HG02840 (cell line): ENCODE data around the gene CDX1.

Source experiments
- ATAC-seq: cut with Tn5 transposase; IDR thresholded peaks from one replicate; pipeline ENCODE4 v1.9.1; 2021; ENCODE audit warnings: mild to moderate bottlenecking, moderate library complexity, moderate number of reproducible peaks; ENCODE audit not compliant: unreplicated experiment, low FRiP score

CDX1 gene

GRCh38 chr5:150160448-150161081, 6.0 kb upstream of the CDX1 start:
- no peak for ATAC-seq

DNA sequence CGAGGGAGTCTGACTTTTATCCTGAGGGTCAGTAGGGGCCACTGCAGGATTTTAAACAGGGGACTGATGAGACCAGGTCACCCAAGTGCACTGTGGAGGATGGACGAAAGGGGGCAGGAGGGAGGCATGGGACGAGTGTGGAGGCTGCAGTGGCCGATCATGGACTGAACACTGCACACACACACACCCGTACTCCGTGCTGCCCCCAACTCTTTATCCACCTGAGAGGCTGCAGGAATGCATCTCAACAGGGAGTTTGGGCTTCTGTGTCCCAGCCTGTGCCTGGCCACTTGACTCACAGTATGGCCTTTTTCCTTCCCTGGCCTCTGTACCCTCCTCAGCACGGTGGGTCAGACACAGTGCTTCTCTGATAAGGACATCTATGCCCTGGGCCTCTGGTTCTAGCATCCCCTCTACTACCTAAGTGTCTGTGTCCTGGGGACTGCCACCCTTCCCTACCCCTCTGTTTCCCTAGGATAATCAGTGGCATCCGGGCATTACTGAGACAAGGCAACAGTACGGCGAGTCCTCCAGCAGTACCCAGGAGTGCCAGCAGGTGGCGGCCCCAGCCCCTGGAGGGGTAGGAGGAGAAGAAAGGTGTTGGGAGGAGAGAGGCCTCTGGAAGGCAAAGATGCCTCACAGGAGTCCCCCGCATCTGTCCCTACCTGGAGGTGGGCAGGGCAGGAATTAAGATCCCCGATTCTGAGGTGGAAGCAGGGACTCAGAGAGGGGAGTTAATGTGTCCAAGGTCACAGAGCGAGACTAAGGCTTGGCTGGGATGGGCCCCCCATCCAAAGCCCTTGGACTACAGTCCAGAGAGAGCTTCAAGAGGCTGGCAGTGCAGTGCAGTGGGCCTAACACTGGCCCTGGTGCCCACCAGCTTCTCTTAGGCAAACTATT, 5.1 kb upstream of the CDX1 start:
- no peak for ATAC-seq

GRCh38 chr5:150162142-150162513, 4.5 kb upstream of the CDX1 start:
- ATAC-seq, result no peak

GRCh38 chr5:150163035-150163434, 3.5 kb upstream of the CDX1 start:
- ATAC-seq, result no peak

- ATAC-seq, result no peak
Measured at GRCh38 chr5:150163547-150164059, 3.0 kb upstream of the CDX1 start.

DNA sequence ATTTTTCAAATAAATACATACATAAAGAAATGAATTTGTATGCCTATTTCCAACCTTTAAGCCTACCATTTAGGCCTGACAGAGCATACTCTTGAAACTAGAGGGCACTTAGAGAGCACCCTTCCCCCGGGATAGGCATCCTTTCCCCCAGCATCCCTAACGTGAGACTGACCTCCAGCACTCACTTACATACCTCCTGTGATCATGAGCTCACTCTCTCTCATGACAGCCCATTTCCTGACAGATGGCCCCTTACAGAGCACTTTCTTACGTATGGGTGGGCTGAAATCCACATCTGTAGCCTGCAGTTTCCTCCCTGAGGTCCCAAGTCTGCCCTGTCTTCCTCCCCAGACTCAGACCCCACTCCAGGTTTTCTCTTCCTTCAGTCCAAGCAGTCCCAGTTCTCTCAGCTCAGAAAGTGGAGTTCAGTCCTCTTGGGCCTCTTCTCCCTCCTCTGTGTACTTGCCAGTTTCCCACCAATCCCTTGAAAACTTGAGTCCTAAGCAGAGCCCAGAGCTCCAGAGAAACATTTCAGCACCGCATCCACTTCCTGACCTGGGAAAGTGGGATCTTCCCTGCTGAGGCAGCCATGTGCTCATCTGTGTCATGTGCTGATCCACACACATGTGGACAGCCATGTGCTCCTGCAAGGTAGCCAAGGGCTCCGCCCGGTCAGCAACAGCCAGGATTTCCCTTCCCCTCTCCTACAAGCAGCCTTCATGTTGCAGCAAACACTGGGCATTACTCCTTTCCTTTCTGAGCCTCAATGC, 2.2 kb upstream of the CDX1 start:
- no peak for ATAC-seq

GRCh38 chr5:150166037-150166649, 435 bp upstream of the CDX1 start:
- ATAC-seq, result no peak

DNA sequence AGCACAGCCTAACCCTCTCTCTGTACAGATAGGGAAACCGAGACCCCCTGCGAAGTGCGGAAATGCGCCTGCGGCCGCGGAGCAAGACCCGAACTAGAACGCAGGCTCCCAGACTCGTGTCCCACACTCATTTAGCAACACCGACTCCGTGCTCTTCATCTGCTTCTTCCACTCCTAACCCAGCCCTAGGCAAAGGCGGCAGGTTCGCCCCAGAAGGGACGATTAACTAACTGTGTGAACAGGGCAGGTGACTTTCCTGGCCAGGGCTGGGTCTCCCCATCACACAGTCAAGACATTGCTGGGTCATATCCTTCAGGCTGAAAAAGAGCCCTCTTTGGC, 903 bp downstream of the CDX1 start:
- ATAC-seq, result no peak

GRCh38 chr5:150167908-150168307, 1.3 kb downstream of the CDX1 start:
- ATAC-seq, result no peak

- no peak for ATAC-seq
Measured at GRCh38 chr5:150168864-150169263, 2.3 kb downstream of the CDX1 start.

DNA sequence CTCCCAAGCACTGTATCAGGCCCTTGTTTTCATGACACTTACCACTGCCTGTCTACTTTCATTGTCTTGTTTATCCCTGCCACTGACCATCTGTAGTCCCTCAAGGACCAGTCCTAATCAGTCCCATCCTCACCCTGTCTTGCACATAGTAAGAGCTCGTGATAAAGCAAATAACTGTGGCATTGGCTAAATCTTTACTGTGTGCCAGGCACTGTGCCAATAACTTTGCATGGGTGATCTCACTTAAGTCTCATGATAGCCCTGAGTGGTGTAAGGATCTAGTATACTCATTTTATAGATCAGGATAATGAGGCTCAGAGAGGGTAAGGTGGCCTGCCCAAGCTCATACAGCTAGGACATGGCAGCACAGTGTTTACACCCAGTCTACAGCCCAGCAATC, 5.6 kb downstream of the CDX1 start:
- ATAC-seq, result no peak

GRCh38 chr5:150172556-150172955, 6.0 kb downstream of the CDX1 start:
- no peak for ATAC-seq

DNA sequence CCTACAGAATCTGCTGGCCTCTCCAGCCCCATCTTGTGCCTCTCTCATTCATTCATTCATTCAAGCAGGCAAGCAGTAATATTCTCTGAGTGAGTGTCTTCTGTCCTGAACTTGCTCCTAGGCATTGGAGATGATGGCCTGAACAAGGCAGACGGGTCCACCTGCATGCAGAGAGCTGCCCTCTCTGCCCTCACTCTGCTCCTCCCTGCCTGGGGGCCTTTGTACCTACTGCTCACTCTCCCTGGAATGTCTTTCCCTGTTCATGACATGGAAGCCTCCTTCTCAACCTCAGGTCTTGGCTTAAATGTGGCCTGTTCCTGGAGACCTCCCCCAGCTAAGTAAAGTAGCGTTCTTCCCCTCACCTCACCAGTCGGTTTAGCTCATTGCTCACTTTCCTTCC, 6.6 kb downstream of the CDX1 start:
- ATAC-seq, result no peak

- ATAC-seq, result no peak
Measured at GRCh38 chr5:150174285-150174684, 7.7 kb downstream of the CDX1 start.

GRCh38 chr5:150175076-150175475, 8.5 kb downstream of the CDX1 start:
- no peak for ATAC-seq

GRCh38 chr5:150175536-150175935, 9.0 kb downstream of the CDX1 start:
- no peak for ATAC-seq

DNA sequence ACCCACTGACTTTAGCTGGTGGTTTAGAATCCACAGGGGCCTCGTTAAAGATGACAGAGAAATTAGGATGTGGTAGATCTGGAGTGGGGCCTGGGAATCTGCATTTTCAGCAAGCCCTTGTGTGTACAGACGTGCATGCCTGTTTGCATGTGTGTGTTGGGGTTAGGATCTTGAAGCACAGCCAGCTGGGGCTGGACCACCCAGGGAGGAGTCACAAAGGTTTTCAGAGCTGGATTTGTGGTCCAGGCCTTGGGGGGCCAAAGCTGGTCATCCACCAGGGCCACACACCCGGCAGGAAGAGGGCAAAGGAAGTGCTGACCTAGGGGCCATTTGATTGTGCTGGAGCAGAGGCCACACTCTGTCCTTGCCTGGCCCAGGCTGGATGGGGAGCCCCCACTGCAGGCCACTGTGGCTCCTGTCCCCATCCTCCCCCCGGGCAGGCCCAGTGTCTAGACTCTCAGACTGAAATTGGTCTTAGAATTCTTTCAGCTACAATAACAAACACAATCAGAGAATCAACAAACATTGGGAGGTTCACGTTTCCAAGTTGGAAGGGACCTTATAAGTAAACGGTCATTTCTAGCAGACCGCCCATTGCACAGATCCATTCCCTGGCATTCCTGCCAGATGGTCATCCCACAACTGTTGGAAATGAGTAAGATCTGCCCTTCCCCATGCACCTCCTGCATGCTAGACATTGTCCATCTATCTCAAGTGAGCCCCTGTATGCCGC, 10.3 kb downstream of the CDX1 start:
- ATAC-seq, result no peak

- ATAC-seq, result no peak
Measured at GRCh38 chr5:150177721-150178120, 11.1 kb downstream of the CDX1 start.

GRCh38 chr5:150178262-150178661, 11.7 kb downstream of the CDX1 start:
- ATAC-seq, result no peak

GRCh38 chr5:150179019-150179620, 12.5 kb downstream of the CDX1 start:
- no peak for ATAC-seq
